ENCODE measurements around the gene ARHGEF4.

Gene ARHGEF4

DNA sequence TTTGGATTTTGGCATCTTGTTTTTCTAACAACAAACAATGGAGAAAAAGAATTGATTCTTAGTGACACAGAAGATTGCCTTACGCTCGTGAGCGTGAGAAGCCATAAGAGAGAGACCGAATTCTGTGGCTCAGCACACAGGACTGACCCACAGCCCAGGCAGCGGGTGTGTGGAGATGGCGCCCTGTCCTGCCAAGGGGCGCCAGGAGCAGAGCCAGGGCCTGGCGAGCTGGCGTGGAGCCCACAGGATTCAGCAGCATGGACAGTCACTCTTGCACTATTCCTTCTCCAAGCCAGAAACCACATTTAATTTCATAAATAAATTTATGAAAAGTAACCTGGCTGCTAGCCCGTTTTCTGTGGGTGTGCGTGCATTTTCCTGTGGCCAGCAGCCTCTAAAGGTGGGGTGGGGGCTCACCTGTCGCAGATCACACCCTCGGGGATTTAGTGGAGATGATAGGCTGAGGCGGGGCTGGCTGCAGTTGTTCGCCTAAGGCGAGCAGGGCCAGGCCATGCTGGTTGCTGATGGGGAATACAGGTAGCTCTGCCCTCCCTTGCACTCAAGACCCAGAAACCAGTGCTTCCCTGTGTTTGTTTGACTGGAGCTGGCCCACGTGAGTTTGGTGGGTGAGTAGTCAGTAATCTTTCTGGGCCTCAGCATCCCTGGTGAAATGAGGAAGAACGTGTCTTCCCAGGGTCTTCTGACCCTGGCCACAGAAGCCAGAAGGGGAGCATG is 210.4 kb downstream of the ARHGEF4 start:
- H3K9ac ChIP-seq (ENCODE audit: low read length): no peak overlapping the region
- H3K27me3 ChIP-seq (replicated peaks; ENCODE audit: control insufficient read depth, insufficient read depth, low read length): no peaks in the 10 kb centered on the region
- no peak overlapping the region for H3K4me3 ChIP-seq (ENCODE audit: low read length)
- peaks cover 2% of the 10 kb centered on the region for H3K4me1 ChIP-seq (ENCODE audit: control insufficient read depth, insufficient read depth, low read length)
- H3K9me3 ChIP-seq (ENCODE audit: control insufficient read depth, low read length): no peaks in the 10 kb centered on the region
- no peak for DNase-seq (ENCODE audit: low read depth)
- H3K36me3 ChIP-seq (ENCODE audit: control insufficient read depth, insufficient read depth, low read length, severe bottlenecking): peaks cover 60% of the 10 kb centered on the region

DNA sequence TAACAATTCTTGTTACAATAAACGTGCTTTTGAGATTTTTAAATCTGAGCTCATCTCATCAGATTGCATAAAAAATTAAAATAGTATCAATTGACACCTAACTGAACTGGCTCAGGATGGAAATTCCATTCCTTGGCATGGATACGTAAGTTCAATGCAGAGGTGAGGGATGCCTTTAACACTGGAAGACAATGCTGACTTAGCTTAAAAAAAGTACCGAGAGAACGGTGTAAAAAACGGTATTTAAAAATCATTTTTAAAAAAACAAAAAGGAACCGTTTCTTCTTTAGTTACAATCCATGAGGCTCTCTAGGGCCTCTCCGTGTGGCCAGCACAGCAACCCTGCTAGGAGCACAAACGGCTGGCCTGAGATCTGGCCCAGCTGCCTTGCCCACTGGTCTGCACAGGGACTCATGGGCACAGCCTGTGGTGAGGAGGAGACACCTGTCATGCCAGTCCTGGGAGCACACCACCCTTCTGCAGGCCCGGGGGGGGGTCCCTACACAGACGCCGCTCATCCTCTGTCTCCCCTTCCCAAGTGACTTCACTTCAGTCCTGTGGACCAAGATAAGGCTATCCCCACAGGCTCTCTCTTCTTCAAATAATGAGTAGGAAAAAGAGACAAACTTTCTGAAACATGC is 211.3 kb downstream of the ARHGEF4 start:
- Histone ChIP-seq H3K36me3 (ENCODE audit: control insufficient read depth, insufficient read depth, low read length, severe bottlenecking) (peaks cover 68% of the 10 kb centered on the region), H3K9ac (ENCODE audit: low read length) (no peak overlapping the region), H3K4me1 (ENCODE audit: control insufficient read depth, insufficient read depth, low read length) (no peaks in the 10 kb centered on the region), H3K9me3 (ENCODE audit: control insufficient read depth, low read length) (no peaks in the 10 kb centered on the region), H3K27me3 (replicated peaks; ENCODE audit: control insufficient read depth, insufficient read depth, low read length) (no peaks in the 10 kb centered on the region), H3K4me3 (ENCODE audit: low read length) (no peak overlapping the region)
- no peak for DNase-seq (ENCODE audit: low read depth)

- peaks cover 73% of the 10 kb centered on the region for H3K36me3 ChIP-seq (ENCODE audit: control insufficient read depth, insufficient read depth, low read length, severe bottlenecking)
Measured at GRCh38 chr2:131048641-131049040, 211.9 kb downstream of the ARHGEF4 start.

GRCh38 chr2:131049150-131049718 is 212.5 kb downstream of the ARHGEF4 start:
- no peak for DNase-seq (ENCODE audit: low read depth)
- Histone ChIP-seq H3K9me3 (ENCODE audit: control insufficient read depth, low read length) (no peaks in the 10 kb centered on the region), H3K4me1 (ENCODE audit: control insufficient read depth, insufficient read depth, low read length) (no peaks in the 10 kb centered on the region), H3K27me3 (replicated peaks; ENCODE audit: control insufficient read depth, insufficient read depth, low read length) (no peaks in the 10 kb centered on the region), H3K9ac (ENCODE audit: low read length) (no peak overlapping the region), H3K36me3 (ENCODE audit: control insufficient read depth, insufficient read depth, low read length, severe bottlenecking) (peaks cover 77% of the 10 kb centered on the region), H3K4me3 (ENCODE audit: low read length) (no peak overlapping the region)

More at GRCh38 chr2:131048641-131049040, 211.9 kb downstream of the ARHGEF4 start:
- H3K27me3 ChIP-seq (replicated peaks; ENCODE audit: control insufficient read depth, insufficient read depth, low read length): no peaks in the 10 kb centered on the region
- no peak overlapping the region for H3K9ac ChIP-seq (ENCODE audit: low read length)
- H3K9me3 ChIP-seq (ENCODE audit: control insufficient read depth, low read length): no peaks in the 10 kb centered on the region
- H3K4me3 ChIP-seq (ENCODE audit: low read length): no peak overlapping the region
- DNase-seq (ENCODE audit: low read depth): no peak
- H3K4me1 ChIP-seq (ENCODE audit: control insufficient read depth, insufficient read depth, low read length): no peaks in the 10 kb centered on the region

DNA sequence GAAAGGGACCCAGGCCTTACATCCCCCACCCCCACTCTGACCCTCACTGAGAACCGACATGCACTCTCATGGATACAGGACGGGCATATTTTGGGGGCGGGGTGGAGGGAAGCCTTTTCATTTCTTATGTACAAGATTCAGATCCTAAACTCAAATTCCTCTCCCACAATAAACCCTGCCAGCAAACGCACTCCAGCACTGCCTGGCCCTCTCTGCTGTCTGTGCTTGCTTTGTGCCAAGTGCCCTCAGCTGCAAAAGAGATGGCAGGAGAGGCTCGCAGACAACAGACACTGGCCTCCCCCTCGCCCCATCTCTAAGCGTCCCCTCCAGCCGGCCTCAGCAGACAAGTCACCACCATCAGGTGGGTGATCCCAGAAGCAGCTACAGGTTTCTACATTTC is 214.2 kb downstream of the ARHGEF4 start:
- H3K27me3 ChIP-seq (replicated peaks; ENCODE audit: control insufficient read depth, insufficient read depth, low read length): no peaks in the 10 kb centered on the region
- no peak for DNase-seq (ENCODE audit: low read depth)
- no peak overlapping the region for H3K4me3 ChIP-seq (ENCODE audit: low read length)
- H3K36me3 ChIP-seq (ENCODE audit: control insufficient read depth, insufficient read depth, low read length, severe bottlenecking): peaks cover 91% of the 10 kb centered on the region
- H3K9me3 ChIP-seq (ENCODE audit: control insufficient read depth, low read length): no peaks in the 10 kb centered on the region
- H3K4me1 ChIP-seq (ENCODE audit: control insufficient read depth, insufficient read depth, low read length): peaks cover 6% of the 10 kb centered on the region
- H3K9ac ChIP-seq (ENCODE audit: low read length): no peak overlapping the region

GRCh38 chr2:131052741-131053263 is 216.1 kb downstream of the ARHGEF4 start:
- H3K4me3 ChIP-seq (ENCODE audit: low read length): no peak overlapping the region
- peaks cover 81% of the 10 kb centered on the region for H3K36me3 ChIP-seq (ENCODE audit: control insufficient read depth, insufficient read depth, low read length, severe bottlenecking)

DNA sequence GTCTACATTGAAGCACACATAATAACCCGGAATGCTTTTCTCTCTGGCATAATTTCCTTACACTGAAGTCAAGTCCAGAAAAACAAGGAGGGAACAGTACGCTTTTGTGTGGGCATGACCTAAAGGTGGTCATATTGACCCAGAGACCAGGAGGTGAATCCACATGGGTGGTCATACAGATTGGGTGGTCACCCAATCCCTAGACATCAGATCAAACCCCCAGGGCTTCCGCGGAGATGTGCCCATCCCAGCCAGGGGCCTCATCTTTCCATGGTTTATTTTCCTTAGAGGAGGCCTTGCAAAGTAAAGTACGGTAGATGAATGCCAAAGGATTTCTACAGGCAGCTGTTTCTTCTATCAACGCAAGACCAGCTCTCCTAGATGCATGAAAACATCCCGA is 217.8 kb downstream of the ARHGEF4 start:
- peaks cover 29% of the 10 kb centered on the region for H3K4me1 ChIP-seq (ENCODE audit: control insufficient read depth, insufficient read depth, low read length)
- DNase-seq (ENCODE audit: low read depth): no peak
- H3K36me3 ChIP-seq (ENCODE audit: control insufficient read depth, insufficient read depth, low read length, severe bottlenecking): peaks cover 81% of the 10 kb centered on the region
- H3K9me3 ChIP-seq (ENCODE audit: control insufficient read depth, low read length): no peaks in the 10 kb centered on the region
- no peak overlapping the region for H3K4me3 ChIP-seq (ENCODE audit: low read length)
- no peaks in the 10 kb centered on the region for H3K27me3 ChIP-seq (replicated peaks; ENCODE audit: control insufficient read depth, insufficient read depth, low read length)
- no peak overlapping the region for H3K9ac ChIP-seq (ENCODE audit: low read length)

More at GRCh38 chr2:131052741-131053263, 216.1 kb downstream of the ARHGEF4 start:
- Histone ChIP-seq H3K9ac (ENCODE audit: low read length) (no peak overlapping the region), H3K27me3 (replicated peaks; ENCODE audit: control insufficient read depth, insufficient read depth, low read length) (no peaks in the 10 kb centered on the region), H3K4me1 (ENCODE audit: control insufficient read depth, insufficient read depth, low read length) (peaks cover 20% of the 10 kb centered on the region), H3K9me3 (ENCODE audit: control insufficient read depth, low read length) (no peaks in the 10 kb centered on the region)
- no peak for DNase-seq (ENCODE audit: low read depth)

DNA sequence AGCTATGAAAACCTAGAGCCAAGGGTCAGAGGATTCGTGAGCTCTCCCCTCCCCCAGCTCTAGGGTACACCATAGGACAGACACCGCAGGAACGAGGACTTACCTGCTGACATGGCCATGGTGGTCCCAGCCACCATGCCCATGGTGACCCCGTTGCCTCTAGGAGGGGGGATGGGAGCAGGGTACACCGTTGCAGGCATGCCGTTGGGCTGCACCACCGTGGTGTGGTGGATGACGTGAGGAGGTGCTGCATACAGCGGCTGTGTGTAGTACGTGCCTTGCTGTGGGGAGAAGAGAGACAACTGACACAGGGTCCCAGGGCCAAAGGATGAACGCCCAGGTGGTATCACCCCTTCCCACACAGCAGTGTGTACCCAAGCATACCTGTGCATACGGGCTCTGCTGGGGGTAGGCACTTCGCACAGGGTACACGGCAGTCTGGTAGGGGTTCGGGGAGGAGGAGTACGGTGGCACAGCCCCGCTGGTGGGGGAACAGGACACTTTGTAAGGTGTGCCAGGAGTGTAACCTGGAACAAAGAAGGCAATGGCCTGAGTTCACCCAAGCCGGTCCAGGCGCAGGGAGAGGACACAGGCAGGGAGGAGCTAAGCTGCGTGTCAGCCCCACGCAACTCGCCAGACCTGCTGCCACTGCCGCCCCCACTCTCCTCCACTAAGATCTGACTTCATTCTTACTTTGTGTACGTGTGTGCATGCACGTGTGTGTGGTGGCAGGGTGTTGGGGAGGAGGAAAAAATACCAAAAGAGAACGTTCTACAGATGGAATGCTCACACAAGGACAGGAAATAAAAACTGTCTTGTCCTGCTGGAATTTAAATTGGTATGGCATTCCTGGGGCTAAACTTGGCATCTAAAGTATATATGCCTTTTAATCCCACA is 218.7 kb downstream of the ARHGEF4 start:
- no peaks in the 10 kb centered on the region for H3K9me3 ChIP-seq (ENCODE audit: control insufficient read depth, low read length)
- DNase-seq (ENCODE audit: low read depth): peak; percentile 44
- H3K27me3 ChIP-seq (replicated peaks; ENCODE audit: control insufficient read depth, insufficient read depth, low read length): no peaks in the 10 kb centered on the region
- peak overlapping the region; percentile 4 for H3K9ac ChIP-seq (ENCODE audit: low read length)
- H3K4me1 ChIP-seq (ENCODE audit: control insufficient read depth, insufficient read depth, low read length): peaks cover 29% of the 10 kb centered on the region
- H3K4me3 ChIP-seq (ENCODE audit: low read length): no peak overlapping the region
- peaks cover 72% of the 10 kb centered on the region for H3K36me3 ChIP-seq (ENCODE audit: control insufficient read depth, insufficient read depth, low read length, severe bottlenecking)

GRCh38 chr2:131056204-131056931 is 219.7 kb downstream of the ARHGEF4 start:
- Histone ChIP-seq H3K27me3 (replicated peaks; ENCODE audit: control insufficient read depth, insufficient read depth, low read length) (no peaks in the 10 kb centered on the region), H3K9me3 (ENCODE audit: control insufficient read depth, low read length) (no peaks in the 10 kb centered on the region), H3K4me3 (ENCODE audit: low read length) (peak overlapping the region; percentile 3), H3K9ac (ENCODE audit: low read length) (peak overlapping the region; percentile 4), H3K4me1 (ENCODE audit: control insufficient read depth, insufficient read depth, low read length) (peaks cover 29% of the 10 kb centered on the region), H3K36me3 (ENCODE audit: control insufficient read depth, insufficient read depth, low read length, severe bottlenecking) (peaks cover 66% of the 10 kb centered on the region)
- DNase-seq (ENCODE audit: low read depth): no peak

DNA sequence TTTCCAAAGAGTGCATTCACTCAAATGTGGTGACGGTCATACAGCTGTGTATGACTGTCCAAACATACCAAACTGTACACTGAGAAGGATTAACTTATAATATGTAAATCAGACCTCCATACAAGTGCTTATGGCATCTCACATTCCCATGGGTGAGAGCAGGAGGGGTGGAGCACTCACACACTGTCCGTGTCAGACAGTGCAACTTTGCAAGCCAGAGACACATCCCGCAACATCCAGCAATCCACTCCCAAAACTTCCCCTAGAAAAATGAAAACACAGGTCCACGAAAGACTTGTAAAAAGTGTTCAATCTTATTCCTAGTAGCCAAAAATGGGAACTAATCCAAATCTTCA is 220.2 kb downstream of the ARHGEF4 start:
- Histone ChIP-seq H3K9me3 (ENCODE audit: control insufficient read depth, low read length) (no peaks in the 10 kb centered on the region), H3K4me3 (ENCODE audit: low read length) (no peak overlapping the region), H3K4me1 (ENCODE audit: control insufficient read depth, insufficient read depth, low read length) (peaks cover 29% of the 10 kb centered on the region), H3K27me3 (replicated peaks; ENCODE audit: control insufficient read depth, insufficient read depth, low read length) (no peaks in the 10 kb centered on the region), H3K9ac (ENCODE audit: low read length) (no peak overlapping the region), H3K36me3 (ENCODE audit: control insufficient read depth, insufficient read depth, low read length, severe bottlenecking) (peaks cover 60% of the 10 kb centered on the region)
- DNase-seq (ENCODE audit: low read depth): no peak
